ENCODE results near the gene PCDHA1. TPM values are rescaled to one million over a fixed set of nuclear protein-coding genes. Genes with fewer than 3 reads are reported as not detected.
A peak's percentile ranks its signal among the peaks of the same experiment; 100 is the strongest.

Gene PCDHA1
- total RNA-seq, 1 experiment from 2014 or later = not detected

- Mint-ChIP-seq H3K36me3 (ENCODE audit: insufficient read depth, unreplicated experiment) (peaks cover 12% of the 10 kb centered on the region), H3K27ac (ENCODE audit: low read depth, unreplicated experiment) (peak overlapping the region; percentile 94), H3K4me3 (ENCODE audit: unreplicated experiment) (peak overlapping the region; percentile 74), H3K9me3 (ENCODE audit: unreplicated experiment) (no peaks in the 10 kb centered on the region), H3K27me3 (ENCODE audit: insufficient read depth, unreplicated experiment) (no peaks in the 10 kb centered on the region), H3K4me1 (ENCODE audit: insufficient read depth, unreplicated experiment) (peaks cover 31% of the 10 kb centered on the region)
- POLR2A ChIA-PET = interaction anchor here (0.5 to 8.1 kb wide), 24 partner anchors 11 to 1169 kb away, joined by 3 to 146 read pairs (median 4); partner anchors contain the start of genes IK, NDUFA2, PCDHAC1 and PCDHAC2
- BruUV-seq (replicated peaks) = no TSS peak
- peak; percentile 89 for DNase-seq (ENCODE audit: unreplicated experiment)
- CTCF ChIA-PET = interaction anchor here (0.6 to 8.3 kb wide), 6 partner anchors 10 to 222 kb away, joined by 3 to 74 read pairs (median 4); partner anchors contain the start of gene PCDHAC1
- TF ChIP-seq, protein P1, sequence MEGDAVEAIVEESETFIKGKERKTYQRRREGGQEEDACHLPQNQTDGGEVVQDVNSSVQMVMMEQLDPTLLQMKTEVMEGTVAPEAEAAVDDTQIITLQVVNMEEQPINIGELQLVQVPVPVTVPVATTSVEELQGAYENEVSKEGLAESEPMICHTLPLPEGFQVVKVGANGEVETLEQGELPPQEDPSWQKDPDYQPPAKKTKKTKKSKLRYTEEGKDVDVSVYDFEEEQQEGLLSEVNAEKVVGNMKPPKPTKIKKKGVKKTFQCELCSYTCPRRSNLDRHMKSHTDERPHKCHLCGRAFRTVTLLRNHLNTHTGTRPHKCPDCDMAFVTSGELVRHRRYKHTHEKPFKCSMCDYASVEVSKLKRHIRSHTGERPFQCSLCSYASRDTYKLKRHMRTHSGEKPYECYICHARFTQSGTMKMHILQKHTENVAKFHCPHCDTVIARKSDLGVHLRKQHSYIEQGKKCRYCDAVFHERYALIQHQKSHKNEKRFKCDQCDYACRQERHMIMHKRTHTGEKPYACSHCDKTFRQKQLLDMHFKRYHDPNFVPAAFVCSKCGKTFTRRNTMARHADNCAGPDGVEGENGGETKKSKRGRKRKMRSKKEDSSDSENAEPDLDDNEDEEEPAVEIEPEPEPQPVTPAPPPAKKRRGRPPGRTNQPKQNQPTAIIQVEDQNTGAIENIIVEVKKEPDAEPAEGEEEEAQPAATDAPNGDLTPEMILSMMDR (IDR thresholded peaks at IDR 0.05; ENCODE audit: unreplicated experiment) = no peak
- intact Hi-C loops (cut with micrococcal nuclease) = loop anchor here (5.0 kb wide), 1 partner anchor 34 kb away; the partner anchor contains the start of gene PCDHAC2
Measured at GRCh38 chr5:141001446-141001843, 215.5 kb downstream of the PCDHA1 start.

- no peaks in the 10 kb centered on the region for H3K27me3 Mint-ChIP-seq (ENCODE audit: insufficient read depth, unreplicated experiment)
- DNase-seq (ENCODE audit: unreplicated experiment) = peak; percentile 56
- TF ChIP-seq, protein P1 (IDR thresholded peaks at IDR 0.05; ENCODE audit: unreplicated experiment) = no peak
- peaks cover 12% of the 10 kb centered on the region for H3K36me3 Mint-ChIP-seq (ENCODE audit: insufficient read depth, unreplicated experiment)
- ChIA-PET POLR2A (interaction anchor here (0.5 to 8.1 kb wide), 24 partner anchors 10 to 1169 kb away, joined by 3 to 146 read pairs (median 4); partner anchors contain the start of genes IK, NDUFA2, PCDHAC1 and PCDHAC2), CTCF (interaction anchor here (0.6 to 8.3 kb wide), 6 partner anchors 9 to 221 kb away, joined by 3 to 74 read pairs (median 12); partner anchors contain the start of genes PCDHA12 and PCDHAC1)
- H3K4me3 Mint-ChIP-seq (ENCODE audit: unreplicated experiment) = peak overlapping the region; percentile 74
- peaks cover 30% of the 10 kb centered on the region for H3K4me1 Mint-ChIP-seq (ENCODE audit: insufficient read depth, unreplicated experiment)
- TSS peak; percentile 70 for BruUV-seq (replicated peaks)
- intact Hi-C loops (cut with micrococcal nuclease) = loop anchor here (5.0 kb wide), 1 partner anchor 35 kb away; the partner anchor contains the start of gene PCDHAC2
- peak overlapping the region; percentile 94 for H3K27ac Mint-ChIP-seq (ENCODE audit: low read depth, unreplicated experiment)
- H3K9me3 Mint-ChIP-seq (ENCODE audit: unreplicated experiment) = no peaks in the 10 kb centered on the region
Measured at GRCh38 chr5:141001844-141002604, 216.1 kb downstream of the PCDHA1 start.

DNA sequence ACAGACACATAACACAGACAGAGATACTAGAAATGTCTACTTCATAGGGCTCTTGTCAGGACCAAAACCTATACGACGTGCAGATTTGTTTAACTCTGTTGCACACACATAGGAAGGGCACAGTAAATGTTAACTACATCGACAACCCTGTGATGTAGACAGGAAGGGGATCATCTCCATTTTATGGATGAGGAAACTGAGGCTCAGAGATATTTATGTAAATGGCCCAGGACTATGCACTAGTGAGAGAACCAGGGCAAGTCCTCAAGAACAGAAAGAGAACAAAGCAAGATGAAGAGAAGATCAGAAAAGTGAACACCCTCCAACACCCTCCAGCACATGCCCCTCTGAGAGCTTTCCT is 216.6 kb downstream of the PCDHA1 start:
- ChIA-PET CTCF (interaction anchor here (0.6 to 8.3 kb wide), 7 partner anchors 38 to 519 kb away, joined by 3 to 74 read pairs (median 3); partner anchors contain the start of genes PCDHA12 and PCDHAC1), POLR2A (interaction anchor here (0.9 to 8.1 kb wide), 15 partner anchors 9 to 127 kb away, joined by 3 to 146 read pairs (median 10); partner anchors contain the start of genes PCDHAC1 and PCDHAC2)
- Mint-ChIP-seq H3K4me3 (ENCODE audit: unreplicated experiment) (peak overlapping the region; percentile 74), H3K4me1 (ENCODE audit: insufficient read depth, unreplicated experiment) (peaks cover 30% of the 10 kb centered on the region), H3K36me3 (ENCODE audit: insufficient read depth, unreplicated experiment) (peaks cover 12% of the 10 kb centered on the region), H3K27ac (ENCODE audit: low read depth, unreplicated experiment) (peak overlapping the region; percentile 94), H3K9me3 (ENCODE audit: unreplicated experiment) (no peaks in the 10 kb centered on the region), H3K27me3 (ENCODE audit: insufficient read depth, unreplicated experiment) (no peaks in the 10 kb centered on the region)
- DNase-seq (ENCODE audit: unreplicated experiment) = no peak
- intact Hi-C loops (cut with micrococcal nuclease) = loop anchor here (5.0 kb wide), 1 partner anchor 35 kb away; the partner anchor contains the start of gene PCDHAC2
- no TSS peak for BruUV-seq (replicated peaks)
- TF ChIP-seq, protein P1 (IDR thresholded peaks at IDR 0.05; ENCODE audit: unreplicated experiment) = no peak

GRCh38 chr5:141003031-141003430 is 217.1 kb downstream of the PCDHA1 start:
- Mint-ChIP-seq H3K9me3 (ENCODE audit: unreplicated experiment) (no peaks in the 10 kb centered on the region), H3K36me3 (ENCODE audit: insufficient read depth, unreplicated experiment) (peaks cover 12% of the 10 kb centered on the region), H3K4me3 (ENCODE audit: unreplicated experiment) (no peak overlapping the region), H3K27me3 (ENCODE audit: insufficient read depth, unreplicated experiment) (no peaks in the 10 kb centered on the region), H3K4me1 (ENCODE audit: insufficient read depth, unreplicated experiment) (peaks cover 30% of the 10 kb centered on the region), H3K27ac (ENCODE audit: low read depth, unreplicated experiment) (peak overlapping the region; percentile 94)
- intact Hi-C loops (cut with micrococcal nuclease) = loop anchor here (5.0 kb wide), 1 partner anchor 36 kb away; the partner anchor contains the start of gene PCDHAC2
- ChIA-PET POLR2A (interaction anchor here (0.6 to 8.1 kb wide), 11 partner anchors 9 to 76 kb away, joined by 3 to 146 read pairs (median 9); partner anchors contain the start of genes PCDHAC1 and PCDHAC2), CTCF (interaction anchor here (0.6 to 8.3 kb wide), 8 partner anchors 25 to 519 kb away, joined by 3 to 74 read pairs (median 6); partner anchors contain the start of genes PCDHA12 and PCDHAC1)
- peak; percentile 52 for DNase-seq (ENCODE audit: unreplicated experiment)
- TF ChIP-seq, protein P1 (IDR thresholded peaks at IDR 0.05; ENCODE audit: unreplicated experiment) = no peak
- no TSS peak for BruUV-seq (replicated peaks)
